Measurements from ENCODE around the gene SLC25A39.

SLC25A39 gene

GRCh38 chr17:44321246-44322120 lies 3.1 kb downstream of the SLC25A39 start:
- Histone ChIP-seq H3K4me3 (ENCODE audit: low read depth, low read length) (no peak overlapping the region), H3K36me3 (replicated peaks) (peaks cover 20% of the 10 kb centered on the region), H3K27ac (no peak overlapping the region), H3K27me3 (replicated peaks) (peaks cover under 1% of the 10 kb centered on the region)
- DNase-seq = no peak
- in situ Hi-C loops (cut with HindIII; ENCODE audit: low pct_ligation_motif_present, low sequenced_read_pairs) = loop anchor here (10.0 kb wide), 1 partner anchor 117 kb away; no protein-coding TSS in a partner anchor
- TF ChIP-seq CTCF (IDR thresholded peaks at IDR 0.05; ENCODE audit: low read depth, low read length, missing control alignments) = no peak

DNA sequence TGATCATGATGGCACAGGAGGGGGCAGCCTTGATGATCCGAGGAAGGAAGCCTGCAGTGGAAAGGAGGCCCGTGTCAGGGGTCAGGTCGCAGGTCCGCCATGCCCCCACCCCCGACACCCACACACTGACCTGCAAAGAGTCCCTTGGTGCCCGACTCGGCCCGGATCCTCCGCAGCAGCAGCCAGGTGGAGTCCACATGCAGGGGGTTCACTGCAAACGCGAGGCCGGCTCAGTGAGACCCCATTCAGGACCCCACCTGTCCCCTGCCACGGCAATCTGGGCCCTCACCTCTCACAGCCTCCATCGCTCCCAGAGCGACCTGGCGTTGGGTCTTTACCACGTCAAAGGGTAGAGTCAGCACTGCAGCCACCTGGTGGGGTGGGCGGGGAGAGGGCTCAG lies 4.6 kb downstream of the SLC25A39 start:
- TF ChIP-seq CTCF (IDR thresholded peaks at IDR 0.05; ENCODE audit: low read depth, low read length, missing control alignments) = no peak
- DNase-seq = no peak
- H3K4me3 ChIP-seq (ENCODE audit: low read depth, low read length) = no peak overlapping the region
- in situ Hi-C loops (cut with HindIII; ENCODE audit: low pct_ligation_motif_present, low sequenced_read_pairs) = loop anchor here (10.0 kb wide), 1 partner anchor 115 kb away; no protein-coding TSS in a partner anchor
- no peak overlapping the region for H3K27ac ChIP-seq
- peaks cover 11% of the 10 kb centered on the region for H3K27me3 ChIP-seq (replicated peaks)
- H3K36me3 ChIP-seq (replicated peaks) = peaks cover 20% of the 10 kb centered on the region

- no peak overlapping the region for H3K4me3 ChIP-seq (ENCODE audit: low read depth, low read length)
- H3K27me3 ChIP-seq (replicated peaks) = peaks cover 26% of the 10 kb centered on the region
These were observed 6.3 kb downstream of the SLC25A39 start for GRCh38 chr17:44318077-44318892.

DNA sequence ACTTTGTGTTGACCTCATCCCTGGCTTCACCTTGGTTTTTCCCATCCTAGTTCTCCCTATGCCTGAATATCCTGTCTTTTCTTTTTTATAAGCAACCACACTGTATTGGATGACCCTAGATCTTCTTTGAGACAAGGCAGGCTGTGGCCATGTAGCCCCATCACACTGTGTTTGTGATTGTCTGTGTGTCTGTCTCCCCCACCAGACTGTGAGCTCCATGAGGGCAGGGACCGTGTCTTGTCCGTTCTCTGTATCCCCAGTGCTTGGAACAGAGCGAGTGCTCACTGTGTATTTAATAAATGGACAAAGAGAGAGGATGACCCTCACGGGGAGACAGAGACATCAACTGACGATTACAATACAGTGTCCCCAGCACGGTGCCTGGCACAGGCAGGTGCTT lies 7.1 kb downstream of the SLC25A39 start:
- Histone ChIP-seq H3K27ac (no peak overlapping the region), H3K36me3 (replicated peaks) (peaks cover 20% of the 10 kb centered on the region), H3K4me3 (ENCODE audit: low read depth, low read length) (no peak overlapping the region), H3K27me3 (replicated peaks) (peaks cover 26% of the 10 kb centered on the region)
- no peak for TF ChIP-seq CTCF (IDR thresholded peaks at IDR 0.05; ENCODE audit: low read depth, low read length, missing control alignments)
- no peak for DNase-seq
- in situ Hi-C loops (cut with HindIII; ENCODE audit: low pct_ligation_motif_present, low sequenced_read_pairs) = no loop called here

More at GRCh38 chr17:44318077-44318892, 6.3 kb downstream of the SLC25A39 start:
- in situ Hi-C loops (cut with HindIII; ENCODE audit: low pct_ligation_motif_present, low sequenced_read_pairs) = no loop called here
- DNase-seq = no peak
- H3K27ac ChIP-seq = no peak overlapping the region
- no peak for TF ChIP-seq CTCF (IDR thresholded peaks at IDR 0.05; ENCODE audit: low read depth, low read length, missing control alignments)
- peaks cover 20% of the 10 kb centered on the region for H3K36me3 ChIP-seq (replicated peaks)

DNA sequence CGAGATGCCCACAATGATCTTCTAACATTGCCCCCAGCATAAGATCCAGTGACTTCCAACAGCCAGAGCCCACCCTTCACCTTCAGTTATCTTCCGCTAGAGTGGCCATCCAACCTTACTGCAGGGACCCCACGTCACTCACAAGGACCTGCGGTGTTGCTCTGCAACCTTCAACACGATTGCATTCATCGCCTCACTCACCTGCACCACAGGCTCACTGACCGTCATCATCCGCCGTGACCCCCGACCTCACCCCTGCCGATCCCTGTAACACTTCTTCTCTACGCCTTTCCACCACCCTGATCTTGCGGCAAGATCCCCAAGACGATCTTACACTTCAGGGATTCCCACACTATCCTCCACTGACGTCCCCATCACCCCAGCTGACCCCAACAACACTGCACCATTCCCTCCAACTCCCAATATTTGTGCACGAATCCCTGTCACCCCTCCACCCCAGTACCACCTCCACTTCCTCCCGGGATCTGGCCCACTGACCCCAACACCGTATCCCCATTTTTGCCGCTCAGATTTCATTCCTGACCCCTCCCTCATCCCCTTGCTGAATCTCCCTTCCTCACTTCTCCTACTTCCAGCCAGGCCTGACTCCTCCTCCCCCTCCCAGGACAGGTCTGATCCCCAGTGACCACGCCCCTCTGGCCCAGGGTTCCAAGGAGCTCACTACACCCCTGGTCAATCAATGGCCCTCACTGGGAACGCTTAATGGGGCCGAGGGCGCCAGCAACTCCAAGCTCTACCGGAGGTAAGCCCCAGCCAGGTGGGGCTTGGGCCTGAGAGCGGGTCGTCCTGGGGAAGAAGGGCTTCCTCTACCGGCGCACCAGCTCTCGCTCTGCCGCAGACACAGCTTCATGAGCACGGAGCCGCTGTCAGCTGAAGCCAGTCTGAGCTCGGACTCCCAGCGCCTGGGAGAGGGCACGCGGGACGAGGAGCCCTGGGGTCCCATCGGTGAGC lies 8.6 kb downstream of the SLC25A39 start:
- in situ Hi-C loops (cut with HindIII; ENCODE audit: low pct_ligation_motif_present, low sequenced_read_pairs) = no loop called here
- H3K4me3 ChIP-seq (ENCODE audit: low read depth, low read length) = no peak overlapping the region
- TF ChIP-seq CTCF (IDR thresholded peaks at IDR 0.05; ENCODE audit: low read depth, low read length, missing control alignments) = no peak

More for the DNA sequence above, 8.6 kb downstream of the SLC25A39 start:
- DNase-seq = no peak
- no peak overlapping the region for H3K27ac ChIP-seq
- peaks cover 13% of the 10 kb centered on the region for H3K36me3 ChIP-seq (replicated peaks)
- peaks cover 26% of the 10 kb centered on the region for H3K27me3 ChIP-seq (replicated peaks)

Measured in brain microvascular endothelial cell (primary cell).